IPS DF 6.9 (cell line): ENCODE data around the gene MEG3.

Experiments used
- DNase-seq: peaks from one replicate; pipeline ENCODE4 v3.0.0-alpha.2; 2013; ENCODE audit warnings: low read depth, low spot score
- H3K27ac ChIP-seq: one replicate; pipeline ENCODE4 v1.5.1; 2013; ENCODE audit warnings: low read length, control low read depth
- H3K27me3 ChIP-seq: 2 replicates; pipeline ENCODE4 v1.6.1; 2013; ENCODE audit warnings: mild to moderate bottlenecking, low read length; ENCODE audit not compliant: control insufficient read depth, insufficient read depth
- H3K36me3 ChIP-seq: 2 replicates; pipeline ENCODE4 v1.6.1; 2013; ENCODE audit warnings: low read length; ENCODE audit not compliant: control insufficient read depth, insufficient read depth
- H3K4me1 ChIP-seq: 2 replicates; pipeline ENCODE4 v1.6.1; 2013; ENCODE audit warnings: low read length; ENCODE audit not compliant: control insufficient read depth, insufficient read depth
- H3K4me3 ChIP-seq: 2 replicates; pipeline ENCODE4 v1.5.1; 2013; ENCODE audit warnings: mild to moderate bottlenecking, low read length
- H3K9me3 ChIP-seq: 2 replicates; pipeline ENCODE4 v1.6.1; 2013; ENCODE audit warnings: low read length, inconsistent platforms; ENCODE audit not compliant: control insufficient read depth, insufficient read depth
- WGBS: extraction: QIAGEN DNeasy Blood & Tissue Kit; methylation state at CpG from one replicate; pipeline ENCODE4 v1.1.7; 2013; ENCODE audit warnings: mixed read lengths, missing lambda C conversion rate; ENCODE audit not compliant: insufficient read length, insufficient coverage; 5-methylcytosine and 5-hydroxymethylcytosine counted together

Gene MEG3

GRCh38 chr14:100823413-100824080 is 2.4 kb upstream of the MEG3 start:
- Histone ChIP-seq H3K9me3 (no peaks in the 10 kb centered on the region), H3K4me3 (no peak overlapping the region), H3K27me3 (no peaks in the 10 kb centered on the region), H3K27ac (no peak overlapping the region), H3K4me1 (no peaks in the 10 kb centered on the region; the same call in 1 of the 2 replicates), H3K36me3 (no peaks in the 10 kb centered on the region)
- whole genome bisulfite sequencing, result no CpG with 5 or more reads among the region's 11 CpGs
- no peak for DNase-seq

GRCh38 chr14:100824091-100824551 is 1.8 kb upstream of the MEG3 start:
- no CpG with 5 or more reads among the region's 32 CpGs for WGBS
- H3K4me1 ChIP-seq, result no peaks in the 10 kb centered on the region; the same call in 1 of the 2 replicates
- H3K9me3 ChIP-seq, result no peaks in the 10 kb centered on the region
- H3K27me3 ChIP-seq, result no peaks in the 10 kb centered on the region
- DNase-seq, result no peak
- H3K36me3 ChIP-seq, result no peaks in the 10 kb centered on the region
- H3K27ac ChIP-seq, result no peak overlapping the region
- no peak overlapping the region for H3K4me3 ChIP-seq

DNA sequence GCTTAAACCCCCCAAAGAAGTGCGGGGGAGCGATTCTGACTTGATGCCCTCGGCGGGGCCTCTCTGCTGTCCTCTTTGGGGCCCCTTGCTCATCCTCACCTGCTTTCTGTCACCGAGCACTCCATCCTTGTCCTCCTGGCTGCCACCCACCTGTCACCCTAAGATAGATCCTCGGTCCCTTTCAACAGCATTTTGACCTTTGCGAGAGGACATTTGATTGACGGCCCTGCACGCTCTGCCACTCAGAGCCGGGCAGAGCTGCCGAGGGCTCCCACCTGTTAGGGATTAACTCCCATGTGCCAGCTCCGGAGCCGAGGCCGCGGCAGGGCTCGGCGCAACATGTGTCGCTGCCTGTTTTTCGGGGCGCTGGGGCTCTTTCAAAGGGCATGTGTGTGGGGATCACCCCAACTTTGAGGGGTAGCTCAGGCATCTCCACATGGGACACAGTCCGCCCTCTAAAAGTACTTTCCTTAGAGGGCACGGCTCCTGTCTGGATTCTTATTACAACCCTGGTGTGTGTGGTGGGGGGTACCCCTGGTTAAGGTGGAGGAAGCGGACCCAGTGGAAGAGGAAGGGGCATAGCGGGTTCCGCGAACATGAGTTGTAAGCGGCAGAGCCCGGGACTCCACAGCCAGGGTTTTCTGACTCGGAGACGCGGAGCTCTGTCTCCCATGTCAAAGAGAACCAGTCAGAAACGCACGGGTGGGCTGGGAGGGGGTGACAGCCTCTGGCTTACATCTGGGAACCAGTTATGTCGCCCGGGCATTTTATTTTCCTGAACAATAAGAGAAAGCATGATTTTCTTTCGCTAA is 811 bp upstream of the MEG3 start:
- H3K4me1 ChIP-seq, result no peaks in the 10 kb centered on the region; the same call in 1 of the 2 replicates
- no peak for DNase-seq
- no peak overlapping the region for H3K27ac ChIP-seq
- H3K9me3 ChIP-seq, result no peaks in the 10 kb centered on the region
- no peak overlapping the region for H3K4me3 ChIP-seq
- no CpG with 5 or more reads among the region's 36 CpGs for WGBS
- H3K36me3 ChIP-seq, result no peaks in the 10 kb centered on the region
- H3K27me3 ChIP-seq, result no peaks in the 10 kb centered on the region

- Histone ChIP-seq H3K27me3 (no peaks in the 10 kb centered on the region), H3K9me3 (no peaks in the 10 kb centered on the region), H3K36me3 (no peaks in the 10 kb centered on the region), H3K27ac (no peak overlapping the region), H3K4me1 (no peaks in the 10 kb centered on the region; the same call in 1 of the 2 replicates), H3K4me3 (no peak overlapping the region)
- WGBS, result no CpG with 5 or more reads among the region's 27 CpGs
- no peak for DNase-seq
These were observed 628 bp downstream of the MEG3 start for GRCh38 chr14:100826391-100827100.

- Histone ChIP-seq H3K4me3 (no peak overlapping the region), H3K4me1 (no peaks in the 10 kb centered on the region; the same call in 1 of the 2 replicates), H3K27ac (no peak overlapping the region), H3K36me3 (no peaks in the 10 kb centered on the region), H3K27me3 (no peaks in the 10 kb centered on the region), H3K9me3 (no peaks in the 10 kb centered on the region)
- DNase-seq, result no peak
- no CpG with 5 or more reads among the region's 61 CpGs for WGBS
These were observed 1.4 kb downstream of the MEG3 start for GRCh38 chr14:100827101-100828021.

GRCh38 chr14:100828031-100828769 is 2.3 kb downstream of the MEG3 start:
- no peaks in the 10 kb centered on the region for H3K9me3 ChIP-seq

GRCh38 chr14:100830681-100831080 is 4.8 kb downstream of the MEG3 start:
- Histone ChIP-seq H3K27me3 (no peaks in the 10 kb centered on the region), H3K36me3 (no peaks in the 10 kb centered on the region), H3K9me3 (no peaks in the 10 kb centered on the region), H3K27ac (no peak overlapping the region), H3K4me3 (no peak overlapping the region), H3K4me1 (peaks cover 2% of the 10 kb centered on the region; the same call in 1 of the 2 replicates)
- DNase-seq, result no peak
- WGBS, result no CpG with 5 or more reads among the region's 8 CpGs

More at GRCh38 chr14:100828031-100828769, 2.3 kb downstream of the MEG3 start:
- no peaks in the 10 kb centered on the region for H3K27me3 ChIP-seq
- H3K36me3 ChIP-seq, result no peaks in the 10 kb centered on the region
- H3K4me3 ChIP-seq, result no peak overlapping the region
- 100% methylated on average over 1 of the region's 26 CpGs for WGBS
- H3K27ac ChIP-seq, result no peak overlapping the region
- H3K4me1 ChIP-seq, result peaks cover 2% of the 10 kb centered on the region; the same call in 1 of the 2 replicates
- DNase-seq, result no peak

GRCh38 chr14:100832311-100832960 is 6.5 kb downstream of the MEG3 start:
- no peaks in the 10 kb centered on the region for H3K36me3 ChIP-seq
- DNase-seq, result no peak
- WGBS, result no CpG with 5 or more reads among the region's 21 CpGs
- peaks cover 2% of the 10 kb centered on the region; the same call in 1 of the 2 replicates for H3K4me1 ChIP-seq
- no peaks in the 10 kb centered on the region for H3K9me3 ChIP-seq
- H3K4me3 ChIP-seq, result no peak overlapping the region
- no peaks in the 10 kb centered on the region for H3K27me3 ChIP-seq
- H3K27ac ChIP-seq, result no peak overlapping the region
